GM21381 (cell line): Measurements from ENCODE around the gene PCGF2.
A peak's percentile ranks its signal among the peaks of the same experiment; 100 is the strongest.
"Not testable (repeated sequence)": the region's sequence is repeated elsewhere in the genome, so short reads cannot be mapped to it uniquely, and the experiment has no call there.

ENCODE experiments used
- ATAC-seq: cut with Tn5 transposase; IDR thresholded peaks from one replicate; pipeline ENCODE4 v1.9.1; 2021; ENCODE audit warnings: mild to moderate bottlenecking, moderate library complexity; ENCODE audit not compliant: unreplicated experiment

Gene PCGF2

DNA sequence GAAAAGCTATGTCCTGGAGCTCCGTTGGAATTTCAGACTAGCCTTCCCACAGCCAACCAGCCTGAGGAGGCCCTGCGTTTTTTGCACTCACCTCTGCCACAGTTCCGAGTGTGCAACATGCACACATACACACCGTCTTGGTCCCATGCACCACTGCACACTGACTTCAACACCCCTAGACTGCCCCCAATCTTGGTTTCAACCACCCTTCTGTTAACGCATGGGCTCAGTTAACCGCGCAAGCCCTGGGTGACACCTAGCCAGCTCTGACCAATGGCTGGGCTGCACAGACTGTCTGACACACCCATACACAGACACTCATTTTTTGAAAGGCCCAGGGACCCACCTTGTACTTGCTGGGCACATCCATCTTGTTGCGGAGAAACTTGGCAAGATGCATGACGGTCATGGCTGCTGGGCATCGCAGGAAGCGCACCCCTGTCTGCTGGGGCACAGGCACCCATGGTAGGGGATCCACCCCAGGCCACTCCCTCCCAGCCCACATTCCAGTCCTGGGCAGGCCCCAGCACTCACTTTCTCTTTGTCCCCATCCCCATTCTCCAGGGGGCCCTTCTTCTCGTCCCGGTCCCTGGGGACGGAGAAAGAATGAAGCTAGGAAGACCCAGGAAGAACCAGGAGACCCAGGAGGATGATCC, 10.0 kb downstream of the PCGF2 start:
- no peak for ATAC-seq

DNA sequence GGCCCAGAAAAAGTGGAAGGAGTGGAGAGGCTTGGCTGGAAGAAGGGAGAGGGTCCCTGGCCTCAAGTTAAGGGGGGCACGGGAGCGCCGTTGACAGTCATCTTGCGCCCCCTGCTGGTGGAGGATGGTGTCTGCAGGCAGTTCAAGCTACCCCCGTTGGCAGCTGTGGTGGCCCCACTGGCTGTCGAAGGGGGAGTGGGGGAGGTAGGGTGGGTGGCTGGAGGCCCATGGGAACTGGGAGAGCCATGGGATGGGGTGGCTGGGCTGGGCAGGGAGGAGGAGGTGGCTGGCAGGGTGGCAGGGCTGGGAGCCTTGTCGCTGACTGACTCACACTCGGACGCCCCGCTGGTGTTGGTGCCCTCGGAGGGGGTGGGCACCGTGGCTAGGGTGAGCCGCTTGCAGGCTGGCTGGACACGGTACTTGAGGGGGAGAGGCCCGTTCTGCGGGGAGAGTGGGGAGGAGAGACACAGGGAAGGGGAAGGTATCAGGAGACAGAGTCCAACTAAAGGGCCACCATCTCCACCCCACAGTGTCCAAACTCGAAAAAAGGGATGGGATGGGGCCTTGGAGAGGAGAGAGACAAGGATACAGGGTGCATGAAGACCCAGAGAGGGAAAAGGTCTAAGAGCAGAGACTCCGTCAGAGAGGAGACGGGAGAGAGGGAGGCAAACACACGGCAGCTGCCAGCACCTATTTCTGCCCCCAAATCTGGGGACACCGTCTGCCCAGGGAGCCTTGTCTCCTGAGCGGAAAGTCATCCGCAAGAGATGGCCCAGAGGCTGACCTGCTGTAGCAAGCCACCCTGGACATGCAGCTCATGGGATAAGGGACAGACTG, 12.8 kb downstream of the PCGF2 start:
- ATAC-seq = no peak

DNA sequence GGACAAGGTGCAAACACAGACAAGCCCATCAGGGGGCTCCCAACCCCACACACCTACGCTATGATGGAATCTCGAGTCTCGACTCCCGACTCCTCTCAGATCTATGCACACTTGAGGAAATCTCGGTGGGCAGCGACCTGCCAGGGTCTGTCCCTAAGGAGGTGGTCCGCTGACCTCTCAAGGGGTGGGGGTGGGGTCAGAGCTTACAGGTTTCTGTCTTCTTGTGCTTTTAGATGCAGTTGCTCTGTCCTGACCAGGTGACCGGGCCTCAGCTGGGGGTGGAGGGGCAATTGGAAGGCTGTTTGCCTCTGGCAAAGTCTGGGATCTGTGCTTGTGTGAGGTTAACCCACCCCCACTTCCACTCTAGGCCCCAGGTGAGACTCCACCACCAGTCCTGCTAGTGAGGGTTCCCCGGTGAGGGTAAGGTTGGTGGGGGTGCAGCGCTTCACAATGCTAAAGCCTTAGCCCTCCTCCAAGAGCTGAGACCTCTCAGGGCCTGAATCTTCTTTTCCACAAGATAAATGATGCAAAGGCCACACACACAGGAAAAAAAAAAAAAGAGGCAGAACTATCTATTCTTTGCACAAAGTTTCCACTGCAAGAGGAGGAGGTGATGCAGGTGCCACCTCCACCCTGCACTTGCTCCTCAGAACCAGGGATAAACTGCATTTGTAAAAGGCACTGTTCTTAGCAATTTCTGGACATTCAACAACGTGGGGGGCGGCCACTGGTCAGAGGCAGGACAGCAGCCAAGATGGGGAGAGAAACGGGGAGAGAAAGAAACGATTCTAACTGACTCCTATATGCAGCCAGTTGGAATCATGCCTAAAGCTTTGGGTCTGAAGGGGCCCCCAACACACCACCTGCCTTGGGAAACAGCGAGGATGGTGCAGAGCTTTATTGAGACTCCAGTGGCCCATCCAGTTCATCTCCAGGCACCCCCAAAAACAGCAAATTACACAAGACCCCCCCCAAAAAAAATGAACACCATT, 13.9 kb downstream of the PCGF2 start:
- no peak for ATAC-seq

DNA sequence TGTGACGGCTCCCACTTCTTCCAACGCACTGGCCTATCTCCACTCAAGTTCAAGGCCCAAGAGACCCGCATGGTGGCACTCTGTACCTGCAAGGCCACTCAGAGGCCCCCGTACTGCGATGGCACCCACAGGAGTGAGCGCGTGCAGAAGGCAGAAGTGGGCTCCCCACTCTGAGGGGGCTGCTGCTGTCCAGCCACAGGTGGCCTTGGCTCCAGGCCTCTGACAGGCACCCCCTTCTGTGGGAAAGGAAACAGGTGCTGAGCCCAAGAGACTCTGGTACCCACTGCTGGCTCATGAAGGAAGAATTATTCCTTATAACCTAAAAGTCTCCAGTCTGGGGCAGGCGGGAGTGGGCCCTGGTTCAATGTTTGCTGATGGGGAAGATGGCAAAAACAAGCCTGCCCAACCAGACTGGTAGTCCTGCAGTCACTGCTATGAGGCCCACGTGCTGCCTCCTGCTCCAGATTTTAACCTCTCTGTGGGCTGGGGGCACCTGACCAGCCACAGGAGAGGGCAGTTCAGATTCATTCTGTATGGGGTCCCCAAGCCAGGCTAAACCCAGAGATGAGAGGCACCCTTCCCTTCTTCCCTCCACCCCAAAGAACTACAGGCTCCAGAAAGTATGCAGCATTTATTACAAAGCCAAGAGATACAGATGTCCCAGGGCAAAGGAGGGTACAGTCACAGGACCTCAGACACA, 14.7 kb downstream of the PCGF2 start:
- no peak for ATAC-seq

DNA sequence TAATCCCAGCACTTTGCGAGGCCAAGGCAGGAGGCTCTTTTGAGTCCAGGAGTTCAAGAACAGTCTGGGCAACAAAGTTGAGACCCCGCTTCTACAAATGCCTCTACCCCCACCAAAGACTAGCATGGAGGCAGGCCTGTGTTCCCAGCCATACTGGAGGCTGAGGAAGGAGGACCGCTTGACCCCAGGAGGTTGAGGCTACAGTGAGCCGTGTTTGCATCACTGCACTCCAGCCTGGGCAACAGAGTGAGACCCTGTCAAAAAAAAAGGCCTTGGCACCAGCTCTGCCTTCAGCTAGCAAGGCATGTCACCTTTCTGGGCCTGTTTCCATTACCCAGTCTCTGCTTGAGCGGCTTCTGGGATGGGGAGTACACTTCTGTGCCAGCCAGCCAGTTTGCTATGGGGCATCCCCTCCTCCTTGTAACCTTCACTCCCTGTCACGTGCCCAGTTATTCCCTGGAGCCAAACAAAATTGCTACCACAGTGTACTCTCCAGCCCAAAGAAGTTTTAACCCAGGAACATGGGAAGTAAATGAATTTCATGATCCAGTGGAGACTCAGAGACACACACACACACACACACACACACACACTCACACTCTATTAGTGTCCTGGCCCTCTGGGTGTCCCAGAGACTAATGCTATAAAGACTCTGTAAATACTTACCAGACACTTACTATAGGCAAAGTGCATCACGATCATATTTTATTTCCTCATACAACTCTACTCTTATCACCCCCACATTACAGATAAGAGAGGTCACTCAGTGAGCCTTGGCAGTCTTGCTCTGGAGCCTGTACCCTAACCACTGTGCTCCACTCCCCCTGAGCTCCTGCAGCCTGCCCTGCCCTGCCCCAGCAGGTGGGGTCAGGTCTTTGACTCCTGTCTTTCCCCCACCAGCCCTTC, 15.5 kb downstream of the PCGF2 start:
- no peak for ATAC-seq

DNA sequence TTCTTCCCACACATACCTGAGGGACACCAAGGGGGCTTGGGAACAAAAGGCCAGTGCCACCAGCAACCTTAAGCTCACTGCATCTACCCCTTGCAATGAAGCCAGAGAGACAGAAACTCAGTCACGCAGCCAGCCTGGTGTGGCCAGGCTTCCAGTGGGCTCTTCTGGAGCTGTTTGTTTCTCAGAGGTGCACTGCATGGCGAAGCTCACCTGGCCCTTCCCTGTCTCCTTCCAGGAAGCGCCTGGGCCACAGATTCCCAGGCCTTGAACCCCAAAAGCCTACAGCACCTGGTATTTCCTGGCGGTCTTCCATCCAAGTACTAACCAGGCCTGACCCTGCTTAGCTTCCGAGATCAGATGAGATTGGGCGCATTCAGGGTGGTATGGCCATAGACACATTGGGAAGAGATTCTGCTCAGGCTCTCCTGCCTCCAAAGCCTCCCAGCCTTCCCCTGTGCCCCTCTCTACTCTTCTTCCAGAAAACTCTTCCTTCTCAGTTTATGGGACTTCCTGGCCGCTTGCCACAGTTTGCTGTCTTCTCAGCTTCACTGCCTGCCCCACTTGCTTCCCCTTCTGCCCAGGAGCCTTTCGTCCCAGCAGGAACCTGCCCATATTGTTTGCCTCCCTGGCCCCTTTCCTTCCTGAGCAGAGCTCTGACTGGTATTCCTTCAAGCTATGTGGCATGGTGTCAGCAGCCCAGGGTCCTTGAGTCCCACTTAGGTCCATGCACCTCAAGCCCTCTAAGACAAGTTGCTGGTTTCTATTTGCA, 16.4 kb downstream of the PCGF2 start:
- ATAC-seq = no peak

DNA sequence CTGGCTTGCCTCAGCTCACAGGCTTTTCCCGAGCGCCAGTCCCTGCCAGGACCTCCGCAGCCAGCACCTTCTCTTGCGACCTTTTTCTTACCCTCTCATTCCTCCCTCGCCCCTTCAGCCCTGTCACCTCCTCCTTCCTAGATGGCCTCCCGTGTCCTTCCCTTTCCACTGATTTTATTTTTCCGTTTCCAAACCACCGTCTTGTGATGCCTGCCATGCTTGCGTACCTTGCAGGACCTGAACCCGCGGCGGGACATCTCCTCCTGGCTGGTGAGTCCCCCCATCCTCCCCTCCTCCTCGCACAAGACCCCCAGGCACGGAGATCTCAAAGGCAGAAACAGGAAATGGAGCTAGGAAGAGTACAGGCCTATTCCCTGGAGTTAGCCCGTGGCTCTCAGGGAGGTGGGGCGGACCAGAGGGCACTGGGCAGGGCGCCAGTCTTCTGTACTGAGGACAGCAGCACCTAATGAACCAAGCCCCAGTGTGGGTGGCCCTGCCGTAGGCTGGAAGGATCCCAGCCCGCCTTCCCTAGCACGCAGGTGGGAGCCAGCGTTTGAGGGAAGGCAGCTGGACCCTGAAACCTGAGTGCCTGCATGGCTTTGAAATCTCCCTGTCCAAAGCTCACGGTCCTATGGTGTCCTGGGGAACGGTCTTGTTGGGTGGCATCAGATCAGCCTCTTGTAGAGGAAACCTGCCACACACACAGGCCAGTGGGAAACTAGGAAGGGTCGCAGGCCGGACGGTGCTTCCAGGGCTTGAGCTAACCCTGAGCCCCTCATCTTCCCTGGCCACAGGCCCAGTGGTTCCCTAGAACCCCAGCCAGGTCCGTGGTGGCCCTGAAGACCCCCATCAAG, 17.4 kb downstream of the PCGF2 start:
- ATAC-seq = no peak

DNA sequence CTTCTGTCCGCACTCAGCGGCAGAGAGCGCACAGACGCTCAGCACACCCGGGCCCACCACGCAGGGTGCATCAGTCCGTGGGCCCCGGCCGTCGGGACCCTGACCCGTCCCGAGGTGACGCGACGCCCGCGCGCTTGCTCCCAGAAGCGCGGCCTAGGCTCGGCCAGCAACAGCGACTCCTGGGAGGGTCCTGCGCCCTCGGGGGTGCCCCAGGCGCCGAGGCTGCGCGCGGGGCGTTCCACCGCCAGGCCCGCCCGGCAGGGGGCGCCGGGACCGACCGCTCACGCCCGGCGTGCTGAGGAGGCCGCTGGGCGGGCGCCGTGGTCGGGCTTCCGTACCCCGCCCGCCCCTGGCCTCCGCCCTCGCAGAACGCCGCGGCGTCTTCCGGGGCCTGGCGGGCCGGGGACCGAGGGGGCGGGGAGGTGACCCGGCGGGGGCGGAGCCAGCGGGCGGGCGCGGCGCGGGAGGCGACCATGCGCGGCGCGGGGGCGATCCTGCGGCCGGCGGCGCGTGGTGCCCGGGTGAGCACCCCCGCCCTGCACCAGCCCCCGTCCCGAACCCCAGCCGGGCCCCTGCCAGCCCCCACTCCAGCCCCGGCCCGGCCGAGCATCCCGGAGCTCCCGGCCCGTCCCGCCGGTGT, 18.1 kb downstream of the PCGF2 start, which contains the start of gene CISD3:
CISD3 (plus strand) TSS at position 456 of the 640 bp plus-strand sequence; CDS start at position 474, 18 bp downstream.
- ATAC-seq = peak; percentile 75

DNA sequence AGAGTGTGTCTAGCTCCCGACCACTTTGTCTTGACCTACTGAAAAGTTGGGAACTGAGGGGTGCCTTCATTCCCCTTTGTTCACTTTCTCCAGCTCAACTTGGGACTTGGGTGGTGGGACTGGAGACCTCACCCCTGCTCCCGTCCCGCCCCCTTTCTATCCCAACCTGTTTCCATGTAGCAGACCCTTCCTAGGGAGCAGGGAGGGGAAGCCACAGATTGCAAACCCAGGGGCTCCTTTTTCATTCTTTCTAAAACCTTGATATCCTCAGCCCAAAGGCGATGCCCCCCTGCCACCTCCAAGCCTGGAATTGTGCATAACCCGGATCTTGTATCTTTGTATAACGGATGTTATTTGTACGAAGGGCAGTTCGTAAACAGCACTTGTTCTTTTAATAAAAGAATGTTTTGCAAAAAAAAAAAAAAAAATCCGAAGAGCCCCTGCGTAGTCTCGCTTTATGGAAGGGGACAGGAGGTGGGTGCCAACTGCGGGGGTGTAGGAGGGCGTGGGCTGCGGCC, 18.7 kb downstream of the PCGF2 start:
- ATAC-seq = no peak

DNA sequence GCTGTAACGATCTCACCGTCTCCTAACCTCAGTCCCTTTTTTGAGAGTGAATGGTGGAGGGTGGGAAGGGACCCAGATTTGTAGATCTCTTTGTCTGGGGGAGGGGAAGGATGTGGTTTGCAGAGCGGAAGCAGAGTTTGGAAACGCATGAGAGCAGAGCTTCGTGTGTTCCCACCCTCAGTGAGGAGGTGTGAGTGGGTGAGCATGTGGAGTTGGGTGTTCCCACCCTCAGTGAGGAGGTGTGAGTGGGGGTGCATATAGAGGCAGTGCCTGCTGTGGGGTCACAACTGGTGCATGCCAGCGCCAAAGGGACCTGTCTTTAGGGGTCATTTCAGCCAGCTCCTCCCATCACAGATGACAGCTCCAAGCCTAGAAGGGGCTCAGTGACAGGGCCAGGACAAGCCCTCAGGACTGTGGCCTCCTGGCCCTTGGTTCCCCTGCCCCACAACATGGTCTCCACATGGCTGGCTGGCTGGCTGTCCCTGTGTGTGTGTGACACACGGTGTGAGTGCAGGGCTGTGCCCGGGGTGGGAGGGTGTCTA, 19.8 kb downstream of the PCGF2 start:
- no peak for ATAC-seq

DNA sequence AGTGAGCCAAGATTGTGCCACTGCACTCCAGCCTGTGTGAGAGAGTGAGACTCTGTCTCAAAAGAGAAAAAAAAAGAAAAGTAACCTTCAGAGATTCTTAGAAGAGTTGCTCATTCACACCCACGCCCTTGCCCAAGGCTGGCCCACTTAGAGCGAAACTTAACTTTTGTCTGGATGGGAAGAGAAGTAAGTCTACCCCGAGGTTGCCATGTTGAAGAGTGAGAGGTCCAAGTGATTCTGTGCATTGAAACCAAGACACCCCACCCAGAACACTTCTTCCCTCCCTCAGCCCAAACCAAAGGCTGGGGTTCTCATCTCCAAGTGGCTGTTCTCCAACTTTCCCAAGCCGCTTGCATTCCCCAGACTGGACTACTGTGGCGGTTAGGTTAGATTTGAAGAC, 20.4 kb downstream of the PCGF2 start:
- no peak for ATAC-seq

DNA sequence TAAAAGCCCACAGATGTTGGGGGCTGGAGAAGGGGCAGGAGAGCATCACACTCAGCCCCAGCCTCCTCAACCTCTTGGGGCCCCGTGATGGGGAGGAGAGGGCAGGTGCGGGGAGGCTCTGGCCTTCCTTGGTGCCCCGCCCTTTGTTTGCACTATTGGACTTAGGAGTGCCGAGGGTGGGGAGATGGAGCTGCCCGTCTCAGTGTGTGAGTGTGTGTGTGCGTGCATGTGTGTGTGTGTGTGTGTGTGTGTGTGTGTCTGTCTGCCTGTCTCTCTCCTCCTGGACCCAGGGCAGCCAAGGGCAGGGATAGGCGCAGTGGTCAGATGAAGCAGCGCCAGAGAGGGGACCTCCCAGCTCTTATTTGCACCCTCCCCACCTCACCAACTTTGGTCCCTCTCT, 22.0 kb downstream of the PCGF2 start:
- ATAC-seq = not testable (repeated sequence)

DNA sequence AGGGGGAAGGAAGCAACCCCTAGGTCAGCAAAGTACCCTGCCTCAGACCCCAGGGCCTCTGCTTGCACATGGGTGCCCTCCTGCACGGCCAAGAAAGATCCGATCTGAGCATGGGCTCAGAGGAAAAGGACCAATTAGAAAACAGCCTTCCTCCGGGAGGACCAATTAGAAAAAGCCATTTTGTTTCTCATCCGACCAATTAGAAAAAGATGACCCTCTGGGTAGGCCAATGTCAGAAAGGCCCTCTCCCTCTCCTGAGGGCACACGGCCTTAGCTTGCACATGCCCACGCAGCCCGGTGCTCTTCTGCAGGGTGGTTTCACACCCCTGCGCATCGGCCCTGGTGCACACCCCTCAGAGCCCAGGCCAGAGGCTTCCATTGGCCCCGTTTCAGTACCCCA, 23.1 kb downstream of the PCGF2 start:
- no peak for ATAC-seq

DNA sequence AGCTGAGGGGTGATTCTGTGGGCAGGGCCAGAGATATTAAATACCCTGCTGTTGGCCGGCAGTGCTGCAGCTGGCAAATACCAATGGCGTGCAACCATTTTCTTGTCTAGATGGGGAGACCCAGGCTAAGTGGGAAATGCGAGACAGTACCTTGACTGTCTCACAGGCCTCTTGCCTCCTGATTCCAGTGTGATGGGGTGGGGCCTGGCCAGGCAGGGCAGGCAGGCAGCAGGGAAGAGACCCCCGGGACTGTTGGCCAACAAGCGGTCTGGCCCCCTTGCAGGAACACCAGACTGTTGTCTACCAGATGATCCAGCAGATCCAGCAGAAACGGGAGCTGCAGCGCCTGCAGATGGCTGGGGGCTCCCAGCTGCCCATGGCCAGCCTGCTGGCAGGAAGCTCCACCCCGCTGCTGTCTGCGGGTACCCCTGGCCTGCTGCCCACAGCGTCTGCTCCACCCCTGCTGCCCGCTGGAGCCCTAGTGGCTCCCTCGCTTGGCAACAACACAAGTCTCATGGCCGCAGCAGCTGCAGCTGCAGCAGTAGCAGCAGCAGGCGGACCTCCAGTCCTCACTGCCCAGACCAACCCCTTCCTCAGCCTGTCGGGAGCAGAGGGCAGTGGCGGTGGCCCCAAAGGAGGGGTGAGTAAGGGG, 23.7 kb downstream of the PCGF2 start:
- no peak for ATAC-seq

DNA sequence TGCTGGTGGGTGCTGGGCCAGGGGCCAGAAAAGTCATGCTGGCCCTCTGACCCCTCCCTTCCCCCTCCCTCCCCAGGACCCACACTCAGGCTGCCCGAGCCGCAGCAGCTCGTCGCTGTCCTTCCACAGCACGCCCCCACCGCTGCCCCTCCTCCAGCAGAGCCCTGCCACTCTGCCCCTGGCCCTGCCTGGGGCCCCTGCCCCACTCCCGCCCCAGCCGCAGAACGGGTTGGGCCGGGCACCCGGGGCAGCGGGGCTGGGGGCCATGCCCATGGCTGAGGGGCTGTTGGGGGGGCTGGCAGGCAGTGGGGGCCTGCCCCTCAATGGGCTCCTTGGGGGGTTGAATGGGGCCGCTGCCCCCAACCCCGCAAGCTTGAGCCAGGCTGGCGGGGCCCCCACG, 26.3 kb downstream of the PCGF2 start:
- no peak for ATAC-seq

DNA sequence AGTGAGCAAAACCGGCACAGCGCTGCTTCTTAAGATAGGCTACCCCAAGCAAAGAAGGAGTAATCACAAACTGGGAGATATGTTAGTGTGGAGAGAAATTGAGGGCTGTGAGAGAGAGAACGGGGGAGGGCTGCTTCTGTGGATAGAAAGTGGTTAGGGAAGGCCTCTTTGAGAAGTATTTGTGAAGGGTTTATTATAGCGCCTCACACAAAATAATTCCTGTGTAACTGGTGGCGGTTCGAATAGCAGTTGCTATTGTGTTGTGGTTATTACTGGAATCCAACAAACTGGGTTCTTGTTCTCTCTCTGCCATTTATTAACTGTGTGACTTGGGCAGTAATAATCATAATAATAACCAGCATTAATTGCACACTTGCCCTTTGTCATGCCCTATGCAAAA, 27.2 kb downstream of the PCGF2 start:
- no peak for ATAC-seq
